HG03457 (cell line): ENCODE results near the gene PARD6G.
"Not testable (repeated sequence)": the region's sequence is repeated elsewhere in the genome, so short reads cannot be mapped to it uniquely, and the experiment has no call there.

Experiments
- ATAC-seq: cut with Tn5 transposase; IDR thresholded peaks from one replicate; pipeline ENCODE4 v1.9.1; 2021; ENCODE audit warnings: moderate number of reproducible peaks; ENCODE audit not compliant: unreplicated experiment

The PARD6G gene

DNA sequence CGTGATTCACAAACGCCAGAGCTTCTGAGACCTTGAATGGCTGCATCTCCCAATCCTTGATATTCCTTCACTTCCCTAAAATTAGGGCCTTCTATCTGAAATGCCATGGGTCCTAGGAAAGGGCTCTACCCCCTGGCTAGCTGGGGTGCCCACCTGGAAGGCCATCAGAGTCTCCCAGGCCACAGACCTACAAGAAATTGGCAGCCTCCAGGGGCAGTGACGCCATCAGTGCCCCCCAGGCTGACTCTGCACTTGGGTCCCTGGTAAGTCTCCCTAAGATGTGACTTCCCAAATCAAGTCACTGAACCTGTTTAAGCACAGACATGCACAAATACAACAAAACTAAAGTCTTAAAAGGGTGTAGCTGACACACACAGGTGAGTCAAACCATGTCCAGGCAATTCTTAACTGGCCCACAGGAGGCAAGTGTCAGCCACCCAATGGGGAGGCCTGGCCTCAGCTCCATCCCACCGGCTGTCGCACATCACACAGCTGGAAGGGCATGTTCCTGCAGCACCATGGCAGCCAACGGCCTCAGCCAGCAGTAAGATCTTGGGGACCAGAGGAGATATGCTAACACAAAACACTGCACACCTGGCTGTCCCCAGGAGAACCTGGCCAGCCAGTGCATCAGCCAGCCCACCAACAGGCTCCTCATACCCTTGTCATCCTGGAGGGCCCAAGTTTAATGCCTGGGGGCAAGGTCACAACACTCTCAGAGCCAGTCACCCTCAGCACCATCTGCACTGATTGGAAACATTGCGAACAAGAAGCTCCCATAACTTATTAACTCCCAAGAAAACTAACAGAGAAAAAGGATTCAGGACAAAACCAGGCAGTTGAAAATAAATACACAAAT lies 5.2 kb downstream of the PARD6G start:
- no peak for ATAC-seq

GRCh38 chr18:80239830-80240229 lies 7.5 kb downstream of the PARD6G start:
- ATAC-seq = no peak

GRCh38 chr18:80238651-80239260 lies 8.6 kb downstream of the PARD6G start:
- ATAC-seq = no peak

DNA sequence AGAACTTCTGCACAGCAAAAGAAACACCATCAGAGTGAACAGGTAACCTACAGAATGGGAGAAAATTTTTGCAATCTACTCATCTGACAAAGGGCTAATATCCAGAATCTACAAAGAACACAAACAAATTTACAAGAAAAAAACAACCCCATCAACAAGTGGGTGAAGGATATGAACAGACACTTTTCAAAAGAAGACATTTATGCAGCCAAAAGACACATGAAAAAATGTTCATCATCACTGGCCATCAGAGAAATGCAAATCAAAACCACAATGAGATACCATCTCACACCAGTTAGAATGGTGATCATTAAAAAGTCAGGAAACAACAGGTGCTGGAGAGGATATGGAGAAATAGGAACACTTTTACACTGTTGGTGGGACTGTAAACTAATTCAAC lies 9.8 kb downstream of the PARD6G start:
- ATAC-seq = not testable (repeated sequence)

DNA sequence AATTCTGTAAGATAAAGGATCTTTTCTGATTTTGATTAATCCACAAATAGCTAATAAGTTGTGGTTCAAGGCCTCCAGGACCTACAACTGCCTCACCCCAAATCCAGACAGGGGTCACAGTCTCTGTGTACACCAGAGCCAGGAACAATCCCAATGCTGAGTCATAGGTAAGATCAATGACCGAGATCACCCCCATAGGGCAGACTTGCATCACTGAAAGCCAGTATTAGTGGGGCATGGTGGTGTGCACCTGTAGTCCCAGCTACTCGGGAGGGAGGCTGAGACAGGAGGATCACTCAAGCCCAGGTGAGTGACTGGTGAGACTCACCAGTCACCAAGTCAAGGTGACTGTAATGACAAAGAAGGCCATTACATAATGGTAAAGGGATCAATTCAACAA lies 12.9 kb downstream of the PARD6G start:
- ATAC-seq = no peak

DNA sequence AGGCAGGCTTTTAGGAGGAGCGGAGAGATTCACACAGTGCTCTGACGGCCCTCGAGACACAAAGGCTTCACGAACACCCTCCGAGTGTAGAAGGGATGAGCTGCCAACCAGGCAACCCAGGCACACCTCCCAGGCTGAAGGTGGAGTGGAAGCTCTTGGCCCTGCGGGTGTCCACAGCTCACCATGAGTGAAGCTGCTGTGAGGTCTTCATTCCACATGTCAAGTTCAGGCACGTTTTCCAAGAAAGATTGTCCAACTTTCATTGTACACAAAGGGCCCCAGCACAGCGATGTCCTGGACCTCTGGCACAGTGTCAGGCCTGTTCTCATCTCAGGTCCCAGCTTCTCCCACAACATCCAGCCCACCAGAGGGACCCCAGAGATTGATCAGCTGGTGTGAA lies 13.4 kb downstream of the PARD6G start:
- no peak for ATAC-seq

DNA sequence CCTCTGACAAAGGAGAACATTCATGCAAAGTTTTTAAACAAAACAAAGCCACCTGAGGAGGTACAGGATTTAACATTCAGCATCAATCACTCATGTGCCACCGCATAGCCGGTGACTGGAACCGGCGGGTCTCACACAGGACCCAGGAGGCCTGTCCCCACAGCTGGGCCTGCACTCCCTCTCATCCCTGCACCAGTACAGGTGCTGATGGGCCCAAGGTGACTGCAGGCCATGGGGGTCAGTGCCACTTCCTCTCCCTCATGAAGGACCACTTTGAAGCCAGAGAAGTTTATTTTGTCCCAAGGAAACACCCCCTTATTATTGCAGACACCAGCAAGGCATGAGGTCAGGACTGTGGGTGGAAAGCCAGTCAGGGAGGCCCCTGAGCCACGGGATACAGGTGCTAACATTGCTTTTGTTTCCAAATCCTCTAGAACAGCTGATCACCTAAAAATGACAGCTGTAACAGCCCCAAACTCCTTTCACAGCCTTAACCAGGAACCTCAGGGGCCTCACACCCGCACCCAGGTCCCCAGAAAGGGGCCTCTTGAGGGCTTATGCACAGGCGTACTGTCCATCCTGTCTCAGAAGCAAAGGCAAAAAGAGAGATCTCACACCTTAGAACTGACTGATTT lies 14.0 kb downstream of the PARD6G start:
- no peak for ATAC-seq

DNA sequence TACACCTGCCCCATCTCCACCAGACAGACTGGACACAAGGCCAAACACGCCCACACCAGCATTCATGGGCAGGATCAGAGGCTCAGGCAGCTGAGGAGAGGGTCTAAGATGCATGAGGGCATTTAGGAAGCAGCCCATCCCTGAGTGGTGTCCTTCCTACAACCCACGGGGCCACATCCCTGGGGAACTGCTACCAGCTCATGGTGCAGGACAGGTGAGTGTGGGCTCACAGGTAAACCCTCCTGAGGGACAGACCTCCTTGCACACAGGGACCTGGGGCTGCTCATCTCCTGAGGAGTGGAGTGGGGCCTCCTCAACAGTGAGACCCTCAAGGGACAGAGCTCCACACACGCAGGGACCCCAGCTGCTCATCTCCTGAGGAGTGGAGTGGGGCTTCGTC lies 14.6 kb downstream of the PARD6G start:
- no peak for ATAC-seq

DNA sequence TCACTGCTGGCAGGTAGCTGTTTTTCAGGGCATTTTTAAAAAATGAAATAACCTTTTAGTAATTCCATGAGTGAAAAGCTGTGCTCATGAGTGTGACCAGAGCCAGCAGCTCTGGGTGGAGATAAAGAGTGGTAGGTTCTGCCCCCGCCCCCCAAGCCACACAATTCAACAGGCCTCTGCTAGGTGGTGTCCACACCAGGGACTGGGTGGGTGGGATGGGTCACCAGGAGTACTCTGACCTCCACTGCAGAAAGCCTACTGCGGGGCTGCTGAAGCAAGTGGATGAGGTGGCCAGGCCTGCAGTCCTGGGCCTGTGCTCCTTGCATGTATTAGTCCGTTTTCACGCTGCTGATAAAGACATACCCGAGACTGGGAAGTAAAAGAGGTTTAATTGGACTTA lies 15.3 kb downstream of the PARD6G start:
- no peak for ATAC-seq

DNA sequence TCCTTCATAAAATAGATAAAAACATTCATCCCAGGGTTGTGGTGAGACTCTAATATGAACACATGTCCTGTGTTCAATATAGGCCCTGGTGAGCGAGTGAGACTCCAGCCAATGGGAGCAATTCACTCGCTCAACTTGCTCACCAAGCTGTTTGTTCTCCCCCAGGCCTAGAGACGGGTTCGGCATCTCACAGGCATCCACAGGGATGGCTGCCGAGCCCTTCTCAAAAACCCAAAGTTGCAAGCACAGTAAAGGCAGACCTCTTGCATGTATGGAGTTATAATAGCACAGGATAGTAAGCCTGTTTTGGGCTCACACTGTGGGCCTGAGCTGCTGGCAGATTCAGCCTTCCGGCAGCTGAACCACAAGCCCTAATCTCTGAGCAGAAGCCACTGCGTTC lies 15.7 kb downstream of the PARD6G start:
- no peak for ATAC-seq

DNA sequence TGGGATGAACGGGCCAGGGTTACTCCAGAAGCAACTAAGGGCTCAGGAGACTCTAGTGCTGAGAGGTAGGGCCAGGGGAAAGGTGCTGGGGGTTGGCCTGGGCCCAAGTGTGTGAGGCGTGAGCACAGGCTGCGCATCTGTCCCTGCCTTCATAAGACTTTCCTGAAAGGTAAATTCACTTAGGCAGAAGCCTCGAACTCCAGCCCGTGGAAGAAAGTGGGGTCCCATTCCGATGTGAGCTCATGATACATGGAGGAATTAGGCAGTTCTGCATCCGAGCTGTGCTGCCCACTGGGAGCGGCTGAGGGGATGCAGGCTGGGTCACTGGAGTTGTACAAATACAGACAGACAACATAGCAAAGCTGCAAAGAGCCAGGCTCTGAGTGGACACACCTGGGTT lies 16.2 kb downstream of the PARD6G start:
- ATAC-seq = no peak

- ATAC-seq = no peak
These were observed 17.3 kb downstream of the PARD6G start for GRCh38 chr18:80229766-80230745.

DNA sequence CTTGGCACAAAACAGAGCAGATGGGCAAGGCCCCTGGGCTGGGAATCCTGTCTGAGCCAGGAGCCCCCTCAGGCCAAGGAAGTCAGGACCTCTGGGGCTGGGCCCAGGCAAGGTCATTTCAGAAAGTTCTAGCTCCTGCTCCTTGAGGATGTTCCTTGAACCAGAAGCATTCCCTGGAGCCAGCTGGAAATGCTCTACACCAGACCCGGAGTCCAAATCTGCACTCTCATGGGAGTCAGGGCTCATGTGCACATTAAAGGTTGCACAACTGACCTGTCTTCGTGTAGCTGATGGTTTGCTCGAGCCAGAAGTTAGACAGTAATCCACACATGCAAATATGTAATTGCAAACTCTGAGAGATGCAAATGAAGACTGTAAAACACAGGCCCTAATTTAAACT lies 18.0 kb downstream of the PARD6G start:
- no peak for ATAC-seq

- no peak for ATAC-seq
These were observed 19.1 kb downstream of the PARD6G start for GRCh38 chr18:80228051-80228848.

DNA sequence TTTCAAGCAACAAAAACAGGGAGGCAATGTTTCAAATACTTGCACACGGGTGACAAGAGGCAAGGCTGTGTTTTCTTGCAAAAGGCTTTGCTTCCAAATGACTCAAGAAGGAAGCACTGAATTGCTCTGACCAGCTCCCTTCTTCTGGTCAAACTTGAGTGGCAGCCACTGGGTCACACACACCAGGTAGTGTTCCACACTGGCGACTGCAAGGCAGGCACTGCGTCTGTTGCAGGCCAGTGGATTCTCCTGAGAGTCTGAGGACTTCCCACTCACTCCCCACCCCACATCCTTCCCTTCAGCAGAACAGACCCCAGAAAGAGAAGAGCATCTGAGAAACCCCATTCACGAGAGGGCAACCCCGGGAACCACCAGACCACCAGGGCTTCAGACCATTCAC lies 19.8 kb downstream of the PARD6G start:
- ATAC-seq = no peak

DNA sequence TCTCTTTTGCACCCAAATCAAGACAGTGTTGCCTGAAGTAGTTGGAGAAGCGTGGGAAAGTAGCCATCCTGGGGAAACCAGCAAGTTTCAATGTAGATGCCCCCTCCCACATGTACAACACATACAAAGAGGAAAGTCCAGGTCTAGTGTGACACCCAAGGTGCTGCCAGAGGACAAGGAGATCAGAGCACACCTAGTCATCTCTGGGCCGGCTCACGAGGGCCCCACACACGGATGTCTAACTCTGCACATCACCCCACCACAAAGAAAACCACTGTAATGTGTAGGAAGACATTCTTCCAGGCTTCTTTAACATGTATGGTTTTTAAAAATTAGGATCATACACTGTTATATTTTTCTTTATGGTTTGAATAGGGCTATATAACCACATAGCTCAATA lies 21.6 kb downstream of the PARD6G start:
- no peak for ATAC-seq

- ATAC-seq = no peak
These were observed 23.6 kb downstream of the PARD6G start for GRCh38 chr18:80223581-80224148.

GRCh38 chr18:80219488-80219887 lies 27.8 kb downstream of the PARD6G start:
- ATAC-seq = not testable (repeated sequence)

- no peak for ATAC-seq
These were observed 28.7 kb downstream of the PARD6G start for GRCh38 chr18:80218341-80219227.
